ENCODE measurements around the gene ZNF134.

Gene ZNF134

DNA sequence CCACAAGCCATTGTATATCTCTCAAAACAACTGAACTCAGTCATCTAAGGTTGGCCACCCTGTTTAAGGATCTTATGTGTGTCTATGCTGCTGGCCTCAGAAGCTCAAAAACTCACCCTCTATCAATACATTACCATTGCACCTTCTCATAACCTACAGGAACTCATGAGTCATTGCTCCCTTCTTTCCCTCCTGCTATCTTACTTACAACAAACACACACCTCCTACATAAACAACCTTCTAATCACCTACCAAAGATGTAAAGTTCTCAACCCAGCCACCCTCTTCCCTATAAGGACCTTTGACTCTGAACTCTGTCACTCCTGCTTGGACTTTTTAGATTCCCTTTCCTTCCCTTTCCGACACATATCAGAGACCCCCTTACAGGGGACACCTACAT lies 41.4 kb downstream of the ZNF134 start:
- no peaks in the 10 kb centered on the region for H3K27me3 ChIP-seq (replicated peaks; ENCODE audit: control insufficient read depth, insufficient read depth, low read length)
- DNase-seq (ENCODE audit: extremely low read depth, insufficient read length), result no peak
- H3K36me3 ChIP-seq (ENCODE audit: control insufficient read depth, insufficient read depth, low read length), result no peaks in the 10 kb centered on the region
- no peak overlapping the region for H3K4me3 ChIP-seq (replicated peaks; ENCODE audit: low read depth, low read length)
- TF ChIP-seq, protein P1, sequence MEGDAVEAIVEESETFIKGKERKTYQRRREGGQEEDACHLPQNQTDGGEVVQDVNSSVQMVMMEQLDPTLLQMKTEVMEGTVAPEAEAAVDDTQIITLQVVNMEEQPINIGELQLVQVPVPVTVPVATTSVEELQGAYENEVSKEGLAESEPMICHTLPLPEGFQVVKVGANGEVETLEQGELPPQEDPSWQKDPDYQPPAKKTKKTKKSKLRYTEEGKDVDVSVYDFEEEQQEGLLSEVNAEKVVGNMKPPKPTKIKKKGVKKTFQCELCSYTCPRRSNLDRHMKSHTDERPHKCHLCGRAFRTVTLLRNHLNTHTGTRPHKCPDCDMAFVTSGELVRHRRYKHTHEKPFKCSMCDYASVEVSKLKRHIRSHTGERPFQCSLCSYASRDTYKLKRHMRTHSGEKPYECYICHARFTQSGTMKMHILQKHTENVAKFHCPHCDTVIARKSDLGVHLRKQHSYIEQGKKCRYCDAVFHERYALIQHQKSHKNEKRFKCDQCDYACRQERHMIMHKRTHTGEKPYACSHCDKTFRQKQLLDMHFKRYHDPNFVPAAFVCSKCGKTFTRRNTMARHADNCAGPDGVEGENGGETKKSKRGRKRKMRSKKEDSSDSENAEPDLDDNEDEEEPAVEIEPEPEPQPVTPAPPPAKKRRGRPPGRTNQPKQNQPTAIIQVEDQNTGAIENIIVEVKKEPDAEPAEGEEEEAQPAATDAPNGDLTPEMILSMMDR (IDR thresholded peaks at IDR 0.05; ENCODE audit: insufficient read depth, low read length, poor library complexity, severe bottlenecking), result no peak

DNA sequence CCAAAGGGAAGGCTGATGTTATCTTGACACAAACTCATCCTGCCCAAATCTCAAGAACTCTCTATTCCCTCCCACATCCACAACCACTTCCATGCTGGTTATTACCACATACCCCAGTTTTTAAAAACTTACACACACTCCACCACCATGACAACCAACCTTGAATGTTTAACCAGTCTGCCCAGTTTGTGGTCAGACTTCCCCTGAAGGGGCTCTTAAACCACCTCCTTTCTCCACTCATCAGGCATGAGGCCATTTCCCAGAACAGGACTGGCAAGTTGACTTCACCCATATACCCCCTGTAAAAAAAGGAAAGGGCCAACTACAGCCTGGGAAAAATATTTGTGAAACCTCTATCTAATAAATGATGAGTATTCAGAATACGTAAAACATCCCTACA lies 42.3 kb downstream of the ZNF134 start:
- H3K4me3 ChIP-seq (replicated peaks; ENCODE audit: low read depth, low read length), result no peak overlapping the region
- no peak for DNase-seq (ENCODE audit: extremely low read depth, insufficient read length)
- no peaks in the 10 kb centered on the region for H3K36me3 ChIP-seq (ENCODE audit: control insufficient read depth, insufficient read depth, low read length)
- TF ChIP-seq, protein P1 (IDR thresholded peaks at IDR 0.05; ENCODE audit: insufficient read depth, low read length, poor library complexity, severe bottlenecking), result no peak
- H3K27me3 ChIP-seq (replicated peaks; ENCODE audit: control insufficient read depth, insufficient read depth, low read length), result no peaks in the 10 kb centered on the region

DNA sequence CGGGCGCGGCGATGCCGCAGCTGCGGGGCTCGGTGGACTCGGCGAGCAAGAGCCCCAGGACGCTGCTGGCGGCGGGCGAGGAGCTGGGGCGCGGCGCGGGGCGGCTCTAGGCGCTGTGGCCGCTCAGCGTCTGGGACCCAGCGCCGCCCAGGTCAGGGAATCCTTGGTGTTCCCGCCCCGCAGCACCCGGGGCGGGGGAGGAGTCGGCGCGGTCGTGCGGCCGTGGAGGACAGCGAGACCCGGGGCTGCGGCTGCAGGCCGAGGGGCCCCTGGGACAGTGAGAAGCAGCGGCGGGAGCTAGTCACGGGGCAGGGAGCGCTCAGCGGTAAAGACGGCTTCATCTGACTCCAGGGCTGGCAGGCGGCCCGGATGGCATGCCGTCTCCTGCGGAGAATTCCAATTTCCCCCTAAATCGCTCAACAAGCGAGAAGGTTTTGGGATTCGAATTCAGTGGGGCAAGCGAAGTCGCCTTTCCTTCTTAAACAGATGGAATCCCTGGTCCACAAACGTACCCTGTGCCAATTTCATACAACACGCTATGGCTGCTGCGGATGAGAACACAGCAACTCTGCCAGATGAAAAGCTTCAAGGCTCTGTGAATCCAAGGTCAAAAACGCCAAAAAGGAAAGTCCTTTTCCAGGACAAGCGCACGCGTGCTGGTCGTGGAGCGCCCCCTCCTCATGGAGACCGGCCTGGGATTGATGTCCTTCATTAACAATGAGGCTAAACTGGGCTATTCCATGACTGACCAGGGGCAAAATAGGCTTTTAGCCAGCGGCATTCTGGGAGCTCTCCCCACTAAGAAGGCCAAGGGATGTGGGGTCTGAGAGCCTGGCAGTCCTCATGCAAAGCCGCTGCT lies 50.5 kb downstream of the ZNF134 start:
- peak overlapping the region; percentile 46 for H3K4me3 ChIP-seq (replicated peaks; ENCODE audit: low read depth, low read length)
- DNase-seq (ENCODE audit: extremely low read depth, insufficient read length), result no peak
- TF ChIP-seq, protein P1 (IDR thresholded peaks at IDR 0.05; ENCODE audit: insufficient read depth, low read length, poor library complexity, severe bottlenecking), result no peak
- H3K27me3 ChIP-seq (replicated peaks; ENCODE audit: control insufficient read depth, insufficient read depth, low read length), result no peaks in the 10 kb centered on the region
- no peaks in the 10 kb centered on the region for H3K36me3 ChIP-seq (ENCODE audit: control insufficient read depth, insufficient read depth, low read length)

DNA sequence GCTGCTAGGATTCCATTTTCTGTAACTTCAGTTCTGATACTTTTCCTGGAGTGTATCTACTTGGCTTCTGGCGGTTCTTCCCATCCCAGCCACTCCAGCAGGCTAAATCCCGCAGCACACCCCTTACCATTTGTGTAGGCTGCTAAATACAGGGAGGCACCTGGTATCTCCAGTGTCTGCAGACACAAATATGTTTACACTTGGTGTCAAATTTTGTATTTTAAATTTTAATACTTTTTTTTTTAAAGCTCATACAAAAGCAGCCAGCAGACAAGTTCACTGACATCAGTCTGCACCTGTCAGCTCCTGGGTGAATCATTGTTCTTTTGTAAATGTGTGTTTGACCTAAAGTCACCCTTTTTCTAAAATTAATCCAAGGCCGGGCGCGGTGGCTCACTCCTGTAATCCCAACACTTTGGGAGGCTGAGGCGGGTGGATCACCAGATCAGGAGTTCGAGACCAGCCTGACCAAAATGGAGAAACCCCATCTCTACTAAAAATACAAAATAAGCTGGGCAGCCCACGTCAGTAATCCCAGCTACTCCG lies 51.3 kb downstream of the ZNF134 start:
- H3K27me3 ChIP-seq (replicated peaks; ENCODE audit: control insufficient read depth, insufficient read depth, low read length), result no peaks in the 10 kb centered on the region
- DNase-seq (ENCODE audit: extremely low read depth, insufficient read length), result no peak
- H3K4me3 ChIP-seq (replicated peaks; ENCODE audit: low read depth, low read length), result no peak overlapping the region
- TF ChIP-seq, protein P1 (IDR thresholded peaks at IDR 0.05; ENCODE audit: insufficient read depth, low read length, poor library complexity, severe bottlenecking), result no peak
- no peaks in the 10 kb centered on the region for H3K36me3 ChIP-seq (ENCODE audit: control insufficient read depth, insufficient read depth, low read length)

DNA sequence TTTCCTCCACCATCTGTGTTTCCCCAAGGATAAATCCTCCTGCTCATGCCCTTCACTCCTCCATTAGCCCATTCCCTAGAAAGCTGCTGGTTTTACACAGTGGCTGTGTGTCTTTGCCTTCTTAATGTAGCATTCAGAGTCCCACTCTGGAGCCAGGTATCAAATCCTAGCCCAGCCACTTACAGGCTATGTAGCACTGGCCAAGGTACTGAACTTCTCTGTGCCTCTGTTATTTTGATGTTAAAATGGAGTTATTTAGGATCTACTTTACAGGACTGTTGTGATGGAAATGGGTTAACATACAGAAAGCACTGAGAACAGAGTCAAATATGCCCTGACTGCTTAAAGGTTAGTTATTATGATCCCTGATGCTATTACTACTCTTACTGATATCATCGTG lies 53.2 kb downstream of the ZNF134 start:
- TF ChIP-seq, protein P1 (IDR thresholded peaks at IDR 0.05; ENCODE audit: insufficient read depth, low read length, poor library complexity, severe bottlenecking), result no peak
- H3K36me3 ChIP-seq (ENCODE audit: control insufficient read depth, insufficient read depth, low read length), result no peaks in the 10 kb centered on the region

More for the DNA sequence above, 53.2 kb downstream of the ZNF134 start:
- Histone ChIP-seq H3K27me3 (replicated peaks; ENCODE audit: control insufficient read depth, insufficient read depth, low read length) (no peaks in the 10 kb centered on the region), H3K4me3 (replicated peaks; ENCODE audit: low read depth, low read length) (no peak overlapping the region)
- DNase-seq (ENCODE audit: extremely low read depth, insufficient read length), result no peak
